Measurements from ENCODE around the gene ISL2. TPM values are rescaled to one million over a fixed set of nuclear protein-coding genes. Genes with fewer than 3 reads are reported as not detected.

ISL2 gene
- total and polyA plus RNA-seq, 2 of the 13 experiments (the other 11 are each of a cell fraction or from before 2014, with no cell fraction given): 4.3 to 5.1 TPM

GRCh38 chr15:76345880-76346668, 9.5 kb downstream of the ISL2 start (continued):
- 0 out of 2 replicates have a peak, but pooled peaks have one; percentile 0 for TF ChIP-seq ZBTB10 (CRISPR knock-in tag; IDR thresholded peaks at IDR 0.05; ENCODE audit: borderline replicate concordance)
- peak; percentile 16; the same call in 1 of the 2 replicates for TF ChIP-seq ZNF503 (CRISPR knock-in tag; IDR thresholded peaks at IDR 0.05)
- TF ChIP-seq SIX1 (CRISPR knock-in tag; IDR thresholded peaks at IDR 0.05; ENCODE audit: borderline replicate concordance): no peak
- peak; percentile 70; the same call in 1 of the 2 replicates for TF ChIP-seq PAX8 (CRISPR knock-in tag; IDR thresholded peaks at IDR 0.05; ENCODE audit: borderline replicate concordance)
- TF ChIP-seq ZNF792 (CRISPR knock-in tag; IDR thresholded peaks at IDR 0.05): 0 out of 2 replicates have a peak, but pooled peaks have one; percentile 24
- peak; percentile 7; the same call in 1 of the 2 replicates for TF ChIP-seq ARID5B (CRISPR knock-in tag; IDR thresholded peaks at IDR 0.05)
- TF ChIP-seq ARID4A (CRISPR knock-in tag; IDR thresholded peaks at IDR 0.05; ENCODE audit: borderline replicate concordance): peak; percentile 57; the same call in 1 of the 2 replicates
- TF ChIP-seq POGK (CRISPR knock-in tag; conservative IDR thresholded peaks at IDR 0.05): 0 out of 2 replicates have a peak, but pooled peaks have one; percentile 15
- peak; percentile 54; the same call in 1 of the 2 replicates for TF ChIP-seq MED13 (CRISPR knock-in tag; IDR thresholded peaks at IDR 0.05)
- no peak for TF ChIP-seq ZNF34 (CRISPR knock-in tag; IDR thresholded peaks at IDR 0.05; ENCODE audit: borderline replicate concordance)
